GM19035 (cell line): Measurements from ENCODE around the gene CAMTA1.

Experiments used
- ATAC-seq: cut with Tn5 transposase; IDR thresholded peaks from one replicate; pipeline ENCODE4 v1.9.1; 2021; ENCODE audit not compliant: unreplicated experiment

CAMTA1 gene

DNA sequence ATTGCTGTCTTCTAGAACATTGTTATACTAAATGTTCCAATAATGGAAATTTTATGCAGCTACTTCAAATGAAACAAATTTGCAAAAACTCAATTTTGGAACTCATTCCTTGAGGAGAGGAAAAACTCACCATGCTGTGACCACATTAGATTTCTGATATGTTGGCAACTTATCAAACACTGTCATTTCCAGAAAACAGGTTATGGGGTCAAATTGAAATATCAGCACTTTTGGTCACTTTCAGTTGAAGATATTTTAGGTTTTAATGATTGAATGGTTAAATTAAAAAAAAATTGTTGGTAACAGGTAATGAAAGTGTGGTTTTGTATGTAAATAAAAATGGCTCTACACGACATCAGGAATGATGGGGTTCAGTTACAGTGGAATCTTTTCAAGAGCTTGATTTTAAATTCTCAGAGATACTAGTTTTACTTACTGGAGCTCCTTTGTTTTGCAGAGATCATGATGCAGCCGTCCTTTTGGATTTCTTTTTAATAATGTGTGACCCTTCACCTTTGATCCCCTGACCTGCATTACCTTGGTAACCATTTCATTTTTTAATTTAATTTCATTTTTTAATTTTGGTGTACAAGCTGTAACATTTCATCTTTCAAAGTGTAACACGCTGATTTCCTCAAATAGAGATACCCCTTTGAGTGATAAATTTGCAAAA is 86.2 kb downstream of the CAMTA1 start:
- ATAC-seq = no peak

DNA sequence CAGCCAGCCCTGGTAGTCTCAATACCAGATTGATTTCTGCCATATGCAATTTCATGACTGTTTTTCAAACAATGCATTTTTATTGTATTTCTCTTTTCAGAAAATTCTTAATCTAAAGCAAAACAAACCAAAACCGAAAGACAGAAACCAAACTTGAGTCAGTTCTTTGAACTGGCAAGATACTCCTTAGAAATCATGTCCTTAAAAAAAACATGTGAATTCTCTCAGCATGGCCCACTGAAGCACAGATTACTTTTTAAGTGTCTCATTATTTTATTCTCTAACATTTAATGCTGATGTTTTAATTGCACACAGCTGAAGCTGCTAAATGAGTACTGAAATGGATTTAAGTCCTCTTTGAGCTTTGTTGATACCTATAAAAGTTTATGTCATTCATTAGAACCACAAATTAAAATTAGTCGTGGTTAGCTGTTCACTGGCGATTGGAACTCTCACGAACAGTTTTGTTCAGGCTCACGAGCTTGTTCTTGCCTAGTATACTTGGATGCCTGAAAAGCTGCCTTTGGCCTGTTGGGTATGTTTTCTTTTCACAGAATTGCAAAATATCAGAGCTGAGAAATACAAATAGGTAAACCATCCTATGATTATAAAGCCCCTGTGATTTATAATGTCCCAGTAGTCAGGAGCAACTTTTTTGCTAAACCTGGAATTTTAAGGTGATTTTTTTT is 87.5 kb downstream of the CAMTA1 start:
- no peak for ATAC-seq

GRCh38 chr1:6873298-6874015 is 88.2 kb downstream of the CAMTA1 start:
- no peak for ATAC-seq

DNA sequence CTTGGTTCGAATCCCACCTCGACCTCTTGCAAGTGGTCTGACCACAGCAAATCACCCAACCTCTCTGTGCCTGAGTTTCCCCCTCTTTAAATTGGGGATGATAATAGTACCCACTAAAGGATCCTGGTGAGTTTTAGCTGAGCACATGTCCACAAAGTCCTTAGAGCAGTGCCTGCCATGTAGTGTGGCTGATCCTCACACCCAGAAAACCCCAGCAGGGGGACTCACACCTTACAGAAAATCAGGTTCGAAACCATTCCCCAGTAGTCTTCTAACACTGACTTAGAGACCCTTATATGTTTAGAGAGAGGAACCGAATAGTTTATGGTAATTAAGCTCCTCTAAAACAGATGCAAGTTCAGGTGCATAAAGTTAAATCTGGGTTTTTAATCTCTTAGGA is 89.0 kb downstream of the CAMTA1 start:
- no peak for ATAC-seq

GRCh38 chr1:6880951-6881690 is 95.9 kb downstream of the CAMTA1 start:
- ATAC-seq = no peak

DNA sequence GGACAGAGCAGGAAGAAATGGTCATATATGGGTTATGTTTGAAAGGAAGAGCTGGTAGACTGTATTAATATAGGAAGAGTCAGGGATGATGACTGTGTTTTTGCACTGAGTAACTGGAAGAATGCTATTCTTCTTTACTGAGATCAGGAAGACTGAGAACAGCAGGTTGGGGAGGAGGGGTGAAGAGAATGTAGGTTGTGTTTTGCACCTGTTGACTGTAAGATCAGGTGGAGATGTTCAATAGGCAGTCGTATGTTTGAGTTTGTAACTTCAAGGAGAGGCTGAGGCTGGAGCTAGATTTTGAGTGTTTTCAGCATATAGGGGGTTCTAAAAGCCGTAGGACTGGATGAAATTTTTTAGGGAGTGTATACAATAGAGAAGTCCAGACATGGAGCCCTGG is 97.2 kb downstream of the CAMTA1 start:
- ATAC-seq = no peak

- ATAC-seq = no peak
Measured at GRCh38 chr1:6884652-6885153, 99.4 kb downstream of the CAMTA1 start.

GRCh38 chr1:6885426-6885825 is 100.2 kb downstream of the CAMTA1 start:
- ATAC-seq = no peak

- no peak for ATAC-seq
Measured at GRCh38 chr1:6886523-6886922, 101.3 kb downstream of the CAMTA1 start.

- no peak for ATAC-seq
Measured at GRCh38 chr1:6888268-6888667, 103.0 kb downstream of the CAMTA1 start.

DNA sequence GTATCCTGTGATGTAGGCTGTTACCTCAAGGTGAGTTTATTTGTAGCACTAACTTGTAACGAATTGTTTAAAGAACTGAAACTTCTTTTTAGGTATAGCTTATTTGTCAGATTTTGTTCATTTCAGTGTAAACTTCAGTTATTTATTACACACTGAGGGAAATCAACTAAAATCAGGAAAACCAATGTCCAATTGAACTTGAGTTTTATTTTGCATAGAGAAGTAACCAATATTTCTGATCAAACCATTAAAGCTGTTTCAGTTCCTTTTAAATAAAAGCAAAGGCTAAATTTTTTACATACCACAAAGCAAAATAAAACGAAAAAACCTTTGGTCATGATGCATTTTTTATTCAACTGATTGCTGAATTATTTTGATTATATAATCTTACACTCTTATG is 103.6 kb downstream of the CAMTA1 start:
- no peak for ATAC-seq

DNA sequence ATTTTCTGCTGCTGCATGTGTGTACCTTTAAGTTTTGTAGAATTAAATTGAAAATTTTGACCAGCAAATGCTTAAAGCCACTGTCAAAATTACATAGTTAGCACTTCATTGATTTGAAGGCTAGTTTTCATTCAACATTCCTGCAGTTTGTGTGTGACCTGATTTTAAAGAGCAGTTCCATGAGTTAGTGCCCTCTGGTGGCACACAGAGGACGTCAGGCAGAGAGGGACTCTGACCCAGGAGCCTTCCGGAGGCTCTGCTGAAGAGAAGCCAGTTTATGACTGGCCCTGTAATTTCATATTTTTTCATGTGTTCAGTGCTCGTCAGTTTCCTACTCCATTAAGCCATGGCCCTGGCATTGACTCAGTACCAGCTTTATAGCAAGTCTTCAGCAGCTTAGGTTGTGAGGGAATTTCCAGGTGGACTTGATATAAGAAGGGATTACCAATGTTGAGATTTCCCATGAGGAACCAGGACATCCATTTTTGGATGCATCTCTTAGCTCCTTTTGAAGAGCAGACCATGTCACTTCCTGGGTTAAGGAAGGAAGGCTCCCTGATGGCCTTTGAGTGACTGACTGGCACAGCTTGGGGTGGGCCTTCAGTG is 104.7 kb downstream of the CAMTA1 start:
- ATAC-seq = no peak

GRCh38 chr1:6890686-6891085 is 105.4 kb downstream of the CAMTA1 start:
- ATAC-seq = no peak

- no peak for ATAC-seq
Measured at GRCh38 chr1:6891781-6892579, 106.7 kb downstream of the CAMTA1 start.

GRCh38 chr1:6893388-6893787 is 108.1 kb downstream of the CAMTA1 start:
- ATAC-seq = no peak

DNA sequence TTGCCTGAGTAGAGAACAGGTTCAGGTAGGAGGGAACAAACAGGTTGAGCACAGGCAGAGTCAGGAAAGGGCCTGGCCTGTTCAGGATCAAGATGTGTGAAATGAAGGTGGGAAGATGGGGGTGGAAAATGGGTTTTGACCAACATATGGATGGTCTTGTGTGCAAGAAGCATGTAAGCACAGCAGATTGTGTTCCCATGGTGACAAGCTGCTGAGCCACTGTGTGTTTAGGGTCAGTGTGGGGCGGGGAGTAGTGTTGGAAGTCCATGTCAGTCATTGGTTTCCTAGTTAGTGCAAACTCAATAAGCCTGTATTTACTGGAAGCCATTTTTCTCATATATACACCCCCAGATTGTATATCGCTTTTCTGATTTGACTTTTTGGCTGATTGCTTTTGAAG is 111.9 kb downstream of the CAMTA1 start:
- ATAC-seq = no peak

GRCh38 chr1:6898974-6899539 is 113.8 kb downstream of the CAMTA1 start:
- ATAC-seq = no peak

DNA sequence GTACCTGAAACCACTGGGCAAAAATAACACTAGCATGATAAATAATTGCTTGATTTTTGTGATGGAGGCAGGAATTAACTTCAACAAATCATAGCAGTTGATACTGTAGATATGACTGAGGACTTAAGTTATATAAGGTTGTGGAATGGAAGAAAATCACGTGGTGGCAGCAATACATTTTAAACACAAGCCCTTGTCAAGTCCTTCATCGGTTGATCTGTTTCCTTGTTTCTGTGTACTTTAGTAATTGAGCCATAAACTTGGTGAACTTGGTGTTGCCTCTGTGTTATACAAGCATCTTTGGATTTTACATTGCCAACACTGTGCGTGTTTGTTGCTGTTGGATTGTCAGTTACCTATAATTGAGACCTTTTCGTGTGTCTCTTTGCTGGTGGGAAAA is 114.4 kb downstream of the CAMTA1 start:
- no peak for ATAC-seq

- ATAC-seq = no peak
Measured at GRCh38 chr1:6902153-6902552, 116.9 kb downstream of the CAMTA1 start.
